GM21717 (cell line): ENCODE measurements around the gene TEX30.
"Not testable (repeated sequence)": the region's sequence is repeated elsewhere in the genome, so short reads cannot be mapped to it uniquely, and the experiment has no call there.

Experiments
- ATAC-seq: cut with Tn5 transposase; IDR thresholded peaks from one replicate; pipeline ENCODE4 v1.9.1; 2021; ENCODE audit warnings: mild to moderate bottlenecking, moderate library complexity; ENCODE audit not compliant: unreplicated experiment

The TEX30 gene

GRCh38 chr13:102780656-102781055 lies 7.1 kb upstream of the TEX30 start:
- ATAC-seq: not testable (repeated sequence)

GRCh38 chr13:102779436-102780159 lies 6.0 kb upstream of the TEX30 start:
- no peak for ATAC-seq

- ATAC-seq: no peak
Measured at GRCh38 chr13:102777736-102778135, 4.2 kb upstream of the TEX30 start.

- no peak for ATAC-seq
Measured at GRCh38 chr13:102776271-102776670, 2.7 kb upstream of the TEX30 start.

- ATAC-seq: no peak
Measured at GRCh38 chr13:102774591-102775520, 1.3 kb upstream of the TEX30 start.

- ATAC-seq: no peak
Measured at GRCh38 chr13:102774214-102774568, 605 bp upstream of the TEX30 start.

GRCh38 chr13:102772042-102772425 lies 1.6 kb downstream of the TEX30 start:
- no peak for ATAC-seq

- ATAC-seq: no peak
Measured at GRCh38 chr13:102771298-102772041, 2.1 kb downstream of the TEX30 start.

- no peak for ATAC-seq
Measured at GRCh38 chr13:102770435-102770834, 3.2 kb downstream of the TEX30 start.

- no peak for ATAC-seq
Measured at GRCh38 chr13:102769679-102770078, 3.9 kb downstream of the TEX30 start.

- no peak for ATAC-seq
Measured at GRCh38 chr13:102768909-102769308, 4.7 kb downstream of the TEX30 start.

- no peak for ATAC-seq
Measured at GRCh38 chr13:102763741-102764140, 9.8 kb downstream of the TEX30 start.

- no peak for ATAC-seq
Measured at GRCh38 chr13:102761071-102761470, 12.5 kb downstream of the TEX30 start.

- ATAC-seq: no peak
Measured at GRCh38 chr13:102758842-102759241, 14.7 kb downstream of the TEX30 start.

GRCh38 chr13:102757006-102757405 lies 16.6 kb downstream of the TEX30 start:
- no peak for ATAC-seq

- ATAC-seq: no peak
Measured at GRCh38 chr13:102751886-102752285, 21.7 kb downstream of the TEX30 start.

- no peak for ATAC-seq
Measured at GRCh38 chr13:102742506-102742905, 31.1 kb downstream of the TEX30 start.

GRCh38 chr13:102742101-102742500 lies 31.5 kb downstream of the TEX30 start:
- ATAC-seq: no peak

- no peak for ATAC-seq
Measured at GRCh38 chr13:102729560-102730270, 43.9 kb downstream of the TEX30 start.

- ATAC-seq: no peak
Measured at GRCh38 chr13:102726430-102726829, 47.2 kb downstream of the TEX30 start.

- ATAC-seq: no peak
Measured at GRCh38 chr13:102724923-102725322, 48.7 kb downstream of the TEX30 start.
